22Rv1 (cell line): Measurements from ENCODE around the gene ETV2.

Source experiments
- H3K27ac ChIP-seq: fragments of 450-650 bp; 2 replicates; pipeline ENCODE4 v1.5.1; 2017
- CTCF ChIP-seq: fragments of 450-650 bp; IDR thresholded peaks from 2 replicates; pipeline ENCODE4 v1.5.1; 2017; ENCODE audit warnings: mild to moderate bottlenecking
- ZFX ChIP-seq: fragments of 450-650 bp; IDR thresholded peaks from 2 replicates; pipeline ENCODE4 v1.6.1; 2017; ENCODE audit warnings: antibody characterized with exemption, borderline replicate concordance

Gene ETV2

GRCh38 chr19:35642798-35643254 is 1.3 kb downstream of the ETV2 start:
- H3K27ac ChIP-seq, result peak overlapping the region; percentile 91
- TF ChIP-seq ZFX (no peak), CTCF (no peak)

GRCh38 chr19:35643255-35644205 is 2.0 kb downstream of the ETV2 start:
- no peak for TF ChIP-seq ZFX
- peak; percentile 12; the same call in 1 of the 2 replicates for TF ChIP-seq CTCF
- H3K27ac ChIP-seq, result peak overlapping the region; percentile 91

GRCh38 chr19:35644206-35644986 is 2.9 kb downstream of the ETV2 start:
- H3K27ac ChIP-seq, result peak overlapping the region; percentile 91
- no peak for TF ChIP-seq ZFX
- TF ChIP-seq CTCF, result no peak

- peak overlapping the region; percentile 91 for H3K27ac ChIP-seq
Observed at GRCh38 chr19:35644987-35645679, 3.6 kb downstream of the ETV2 start.

GRCh38 chr19:35645680-35646511 is 4.4 kb downstream of the ETV2 start:
- H3K27ac ChIP-seq, result peak overlapping the region; percentile 91
- TF ChIP-seq ZFX (no peak), CTCF (no peak)

More at GRCh38 chr19:35644987-35645679, 3.6 kb downstream of the ETV2 start:
- TF ChIP-seq CTCF, result no peak
